HepG2 (cell line): ENCODE data around the gene KCNH6. TPM values are rescaled to one million over a fixed set of nuclear protein-coding genes. Genes with fewer than 3 reads are reported as not detected.

Experiments
- BCL6 ChIP-seq: IDR thresholded peaks from 2 replicates; pipeline ENCODE4 v1.6.1; 2016; ENCODE audit warnings: missing genetic modification reagents, missing compliant biosample characterization
- HOXA7 ChIP-seq: sonication (generic); formaldehyde crosslinking; IDR thresholded peaks from 2 replicates; pipeline ENCODE4 v1.8.1; 2022; ENCODE audit warnings: mild to moderate bottlenecking, missing genetic modification reagents, moderate library complexity
- PAXIP1 ChIP-seq: sonication (generic); formaldehyde crosslinking; conservative IDR thresholded peaks from 2 replicates; pipeline ENCODE4 v1.4.0; 2020; ENCODE audit warnings: mild to moderate bottlenecking, missing genetic modification reagents, moderate library complexity
- POLR2AphosphoS5 ChIP-seq: IDR thresholded peaks from 2 replicates; pipeline ENCODE4 v1.6.1; 2012; ENCODE audit warnings: low read depth, low read length
- REST ChIP-seq, 2 experiments: IDR thresholded peaks; 2 replicates each; pipeline ENCODE4 v1.6.1; 2011 to 2012; ENCODE audit warnings: low read length in 2 of 2, borderline replicate concordance in 1 of 2, low read depth in 1 of 2, mild to moderate bottlenecking in 1 of 2, moderate library complexity in 1 of 2
- SALL2 ChIP-seq: sonication (generic); formaldehyde crosslinking; IDR thresholded peaks from 2 replicates; pipeline ENCODE4 v1.8.1; 2023; ENCODE audit warnings: mild to moderate bottlenecking, missing genetic modification reagents, inconsistent platforms
- SNRNP70 ChIP-seq: fragments of 200-400 bp; formaldehyde crosslinking; IDR thresholded peaks from 2 replicates; pipeline ENCODE4 v1.6.1; 2017; ENCODE audit warnings: mild to moderate bottlenecking, low read depth, low read length, moderate library complexity
- ZFP91 ChIP-seq: sonication (generic); formaldehyde crosslinking; IDR thresholded peaks from 2 replicates; pipeline ENCODE4 v1.9.0; 2022; ENCODE audit warnings: missing genetic modification reagents, mild to moderate bottlenecking, borderline replicate concordance
- ZFX ChIP-seq: sonication (generic); formaldehyde crosslinking; IDR thresholded peaks from 2 replicates; pipeline ENCODE4 v1.4.0; 2020; ENCODE audit warnings: mild to moderate bottlenecking, low read depth, missing genetic modification reagents, moderate library complexity
- ZNF253 ChIP-seq: sonication (generic); formaldehyde crosslinking; IDR thresholded peaks from 2 replicates; pipeline ENCODE4 v1.8.0; 2022; ENCODE audit warnings: mild to moderate bottlenecking, missing genetic modification reagents, borderline replicate concordance
- ZNF335 ChIP-seq: sonication (generic); formaldehyde crosslinking; IDR thresholded peaks from 2 replicates; pipeline ENCODE4 v1.4.0; 2020; ENCODE audit warnings: missing genetic modification reagents
- ZNF616 ChIP-seq: sonication (generic); formaldehyde crosslinking; IDR thresholded peaks from 2 replicates; pipeline ENCODE4 v1.5.0; 2020; ENCODE audit warnings: low read depth, mild to moderate bottlenecking, missing genetic modification reagents
- ZNF619 ChIP-seq: sonication (generic); formaldehyde crosslinking; IDR thresholded peaks from 2 replicates; pipeline ENCODE4 v1.4.0; 2020; ENCODE audit warnings: mild to moderate bottlenecking, missing genetic modification reagents
- polyA plus RNA-seq, 8 experiments: library from polyadenylated mRNA; depleted of rRNA in 3 of 8; stranded (reverse) in 7 of 8; unstranded in 1 of 8; fragments of >200 nt; fragmentation: Illumina TruSeq in 4 of 8; extraction: Trizol in 4 of 8; gene quantifications; 2 replicates each; pipeline versions ENCODE4 v1.2.1 to v1.2.3, GENCODE V29; 2011 to 2016; ENCODE audit warnings: low read depth in 4 of 8, missing spikeins in 1 of 8, mixed read lengths in 1 of 8; ENCODE audit not compliant: insufficient read depth in 1 of 8
- total RNA-seq, 5 experiments: library from RNA; depleted of rRNA; stranded (reverse); fragments of >200 nt; fragmentation: Illumina TruSeq; extraction: Trizol; gene quantifications; 2 replicates each; pipeline ENCODE4 v1.2.3, GENCODE V29; 2016; ENCODE audit warnings: low read depth in 1 of 5

The KCNH6 gene
- total and polyA plus RNA-seq, 2 of the 13 experiments (the other 11 are each of a cell fraction or from before 2014, with no cell fraction given), result 0.05 to 0.18 TPM

GRCh38 chr17:63549289-63549945 lies 26.3 kb downstream of the KCNH6 start (continued):
- no peak for TF ChIP-seq SALL2 (CRISPR knock-in tag)
- TF ChIP-seq HOXA7 (CRISPR knock-in tag), result no peak
- TF ChIP-seq ZNF335 (CRISPR knock-in tag), result no peak
- no peak for TF ChIP-seq REST (IDR thresholded peaks at IDR 0.05; ENCODE audit: borderline replicate concordance in 1 of 2, low read depth in 1 of 2, low read length in 2 of 2)
- TF ChIP-seq ZNF616 (CRISPR knock-in tag), result no peak
- no peak for TF ChIP-seq SNRNP70
- TF ChIP-seq ZFX (CRISPR knock-in tag), result no peak
- no peak for TF ChIP-seq PAXIP1 (CRISPR knock-in tag)
- TF ChIP-seq ZNF619 (CRISPR knock-in tag), result no peak
- no peak for TF ChIP-seq ZNF253
- TF ChIP-seq POLR2AphosphoS5, result no peak
- TF ChIP-seq ZFP91, result no peak
- TF ChIP-seq BCL6 (CRISPR knock-in tag), result no peak
